M059J (cell line): ENCODE results near the gene SMAD5. TPM values are rescaled to one million over a fixed set of nuclear protein-coding genes. Genes with fewer than 3 reads are reported as not detected.

Experiments
- DNase-seq: peaks from one replicate; pipeline ENCODE4 v3.0.0-alpha.2; 2012; ENCODE audit warnings: low read depth
- total RNA-seq: library from RNA; depleted of rRNA; stranded (reverse); fragments of >200 nt; shearing (Covaris generic); gene quantifications from 2 replicates; pipeline ENCODE4 v1.2.3, GENCODE V29; 2014

Gene SMAD5
- total RNA-seq, 1 experiment from 2014 or later: 42.6 TPM

DNA sequence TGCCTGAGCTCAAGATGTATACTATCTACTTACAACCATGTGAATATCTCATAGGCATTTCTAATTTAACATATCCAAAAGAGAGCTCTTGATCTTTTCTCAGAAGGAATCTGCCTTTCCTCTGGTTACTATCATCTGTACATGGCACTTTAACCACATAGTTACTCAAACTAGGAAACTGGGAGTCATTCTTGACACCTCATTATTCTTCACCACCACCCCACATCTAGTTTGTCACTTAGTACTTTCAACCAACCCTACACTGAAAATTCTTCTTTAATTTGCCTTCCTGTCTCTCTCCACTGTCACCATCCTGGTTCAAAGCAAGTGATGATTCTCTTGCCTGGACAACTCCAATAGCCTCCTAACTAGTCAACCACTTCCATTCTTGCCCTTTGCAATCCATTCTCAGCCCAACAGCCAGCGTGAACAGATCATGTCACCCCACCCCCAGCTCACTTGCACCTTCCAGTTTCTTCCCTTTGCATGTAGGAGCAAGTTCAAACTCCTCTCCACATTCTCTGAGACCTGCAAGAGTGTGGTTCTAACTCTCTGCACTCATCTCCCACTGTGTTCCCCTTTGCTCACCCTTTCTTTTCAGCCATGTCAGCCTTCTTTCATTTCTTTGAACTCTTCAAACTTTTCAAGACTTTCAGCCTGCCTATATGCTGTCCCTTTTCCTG, 17.3 kb upstream of the SMAD5 start:
- DNase-seq: no peak

DNA sequence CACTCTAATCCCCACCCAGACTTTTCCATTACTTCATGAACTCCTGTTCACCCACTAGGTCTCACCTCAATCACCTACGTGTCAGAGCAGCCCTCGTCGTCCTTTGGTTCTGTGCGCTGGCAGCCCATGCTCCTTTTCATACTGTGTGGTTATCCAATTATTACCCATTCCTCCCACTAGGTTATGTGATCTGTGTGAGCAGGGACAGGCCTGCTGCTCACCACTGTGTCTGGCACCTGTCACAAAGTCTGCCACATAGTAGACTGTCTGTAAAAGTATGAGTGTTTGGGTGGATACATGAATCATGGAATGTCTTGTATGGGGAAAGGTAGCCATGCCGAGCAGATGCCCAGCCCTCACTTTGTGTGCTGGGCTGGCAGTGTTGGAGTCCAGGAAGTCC, 12.1 kb upstream of the SMAD5 start:
- DNase-seq: no peak

DNA sequence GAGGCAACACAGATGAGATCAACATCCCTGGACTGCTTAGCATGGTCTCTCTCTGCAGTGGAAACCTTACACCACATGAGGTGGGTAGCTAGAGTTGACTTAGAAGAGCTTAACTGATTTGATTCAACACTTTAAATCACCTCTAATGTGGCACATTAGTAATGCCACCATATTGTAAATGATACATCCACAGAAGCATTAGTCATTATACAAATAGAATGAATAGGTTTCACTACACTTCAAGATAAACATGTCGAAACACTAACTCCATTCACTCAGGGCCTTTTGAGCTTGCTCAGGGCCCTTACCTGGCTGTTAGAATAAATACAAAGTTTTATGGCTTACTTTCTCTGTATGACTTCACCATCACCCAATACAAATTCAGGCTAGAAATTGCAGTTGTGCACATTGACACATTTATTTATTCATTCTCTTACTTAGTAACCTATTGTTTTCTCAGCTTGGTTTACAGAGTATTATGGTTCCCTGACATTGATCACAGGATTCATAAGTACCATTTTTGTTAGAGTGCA, 9.3 kb upstream of the SMAD5 start:
- DNase-seq: peak; percentile 62

DNA sequence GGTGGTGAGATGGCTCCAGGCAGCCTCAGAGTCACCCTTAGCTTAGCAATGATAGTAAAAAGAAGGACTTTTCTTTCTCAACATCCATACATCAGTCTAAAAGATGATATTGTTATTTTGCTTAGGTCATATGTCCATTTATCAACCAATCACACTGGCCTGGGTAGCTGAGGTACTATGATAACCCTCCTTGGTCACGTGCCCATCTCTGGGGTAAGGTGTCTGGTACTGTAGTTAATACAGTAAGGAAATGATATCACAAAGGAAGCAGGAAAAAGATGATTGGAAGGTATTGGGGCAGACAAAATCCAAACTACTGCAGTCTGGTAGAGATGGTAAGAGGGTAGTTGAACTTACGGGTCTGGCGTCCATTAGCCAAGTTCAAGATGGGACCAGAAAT, 5.1 kb upstream of the SMAD5 start:
- DNase-seq: no peak

DNA sequence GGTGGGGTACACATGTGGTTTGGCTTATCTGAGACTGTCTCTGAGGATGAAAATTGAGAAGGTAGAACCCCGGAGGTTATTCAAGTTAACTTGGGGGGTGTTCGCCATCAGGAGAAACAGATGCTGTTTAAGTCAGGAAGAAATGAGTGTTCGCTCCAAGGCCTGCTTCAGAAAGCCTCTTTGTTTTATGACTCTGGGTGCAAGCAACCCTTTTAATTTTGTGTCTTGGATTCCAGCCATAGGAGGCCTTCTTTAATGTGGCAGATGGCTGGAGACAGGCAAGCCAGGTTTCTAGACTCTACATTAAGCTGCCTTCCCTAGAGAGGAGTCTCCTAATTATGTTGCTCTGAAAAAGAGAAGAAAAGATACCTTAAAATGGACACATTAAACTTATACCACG, 4.2 kb upstream of the SMAD5 start:
- no peak for DNase-seq

DNA sequence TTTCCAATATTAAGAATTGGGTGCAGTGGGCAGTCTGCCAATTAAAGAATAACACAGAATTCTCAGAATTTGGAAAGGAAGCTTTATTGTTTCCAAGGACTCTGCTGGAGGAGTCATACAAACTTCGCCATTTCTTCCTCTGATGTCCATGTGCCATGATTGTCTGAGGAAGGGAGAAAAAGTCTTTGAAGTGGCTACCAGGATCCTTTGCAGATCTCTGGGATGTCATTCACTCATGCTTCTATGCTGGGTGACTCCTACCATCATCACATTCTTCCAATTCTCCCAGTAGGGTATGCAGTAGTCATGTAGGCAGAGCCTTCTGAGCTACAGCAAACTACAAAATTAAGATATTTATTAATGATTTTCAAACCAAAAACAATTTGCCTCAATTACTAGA, 3.2 kb upstream of the SMAD5 start:
- no peak for DNase-seq

DNA sequence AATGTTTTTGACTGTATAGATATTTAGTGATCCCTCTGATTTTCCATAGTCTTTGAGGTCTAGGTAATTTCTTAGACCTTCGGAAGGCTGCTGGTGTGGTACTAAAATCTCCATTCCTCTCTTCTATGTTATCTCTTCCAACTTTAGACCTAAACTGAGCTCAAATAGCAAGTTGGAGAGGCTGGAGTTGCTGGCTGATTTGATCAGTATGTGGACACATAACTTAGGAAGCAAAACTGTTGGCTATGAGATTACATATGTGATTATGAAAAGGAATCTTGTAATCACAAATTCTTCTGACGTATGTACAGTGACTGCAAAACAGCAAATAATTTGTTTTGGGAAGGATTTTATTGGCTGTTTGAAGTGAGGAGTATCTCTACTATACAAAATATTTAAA, 2.1 kb upstream of the SMAD5 start:
- DNase-seq: no peak

DNA sequence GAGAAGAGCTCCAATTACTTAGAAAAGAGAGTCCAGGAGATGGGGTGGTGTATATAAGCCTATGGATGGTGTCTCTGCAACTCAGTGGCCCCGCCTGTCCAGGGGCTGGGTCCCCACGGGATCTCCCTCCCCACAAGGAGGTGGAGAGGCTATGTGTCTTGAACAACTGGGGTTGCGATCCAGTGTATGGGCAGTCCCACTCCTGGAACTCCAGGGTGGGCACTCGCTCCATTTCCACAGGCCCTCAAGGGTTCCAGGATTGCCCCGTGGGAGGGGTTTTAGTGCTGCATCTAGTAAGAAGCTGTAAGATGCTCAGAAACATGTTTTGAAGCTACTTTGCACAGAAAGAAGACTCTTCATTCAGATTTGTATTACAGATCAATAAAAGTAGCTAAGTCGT, 558 bp upstream of the SMAD5 start:
- no peak for DNase-seq

DNA sequence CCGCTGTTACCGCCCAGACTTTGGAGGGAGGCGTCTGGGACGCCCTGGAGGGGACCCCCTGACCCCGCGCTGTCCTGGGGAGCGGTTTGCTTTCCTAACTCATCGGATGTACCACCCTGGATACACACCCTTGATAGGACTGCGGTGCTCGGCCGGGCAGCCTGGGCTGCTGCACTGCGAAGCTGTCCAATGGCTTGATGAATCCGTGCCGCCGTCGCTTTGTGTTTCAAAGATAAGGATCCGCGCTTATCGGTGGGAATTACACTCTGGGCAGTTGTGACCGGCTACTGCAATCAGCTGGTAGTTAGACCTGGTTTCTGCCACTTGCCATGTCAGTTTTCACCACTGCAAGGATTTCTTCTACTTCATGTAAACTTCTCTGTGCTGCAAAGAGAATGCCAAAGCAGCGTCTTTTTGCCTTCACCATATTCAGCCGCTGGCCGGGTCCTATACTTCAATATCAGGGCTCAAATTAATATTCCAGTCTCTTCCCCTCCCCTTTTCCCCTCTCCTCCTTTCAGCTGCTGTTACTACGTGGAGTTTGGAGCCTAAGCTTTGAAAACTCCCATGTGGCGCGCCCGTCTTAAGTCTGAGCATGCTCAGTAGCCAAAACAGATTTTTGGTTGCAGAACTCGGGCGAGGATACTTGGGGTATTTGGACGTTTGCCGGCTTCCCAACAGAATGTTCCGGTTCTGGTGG, 727 bp downstream of the SMAD5 start:
- DNase-seq: peak; percentile 67

DNA sequence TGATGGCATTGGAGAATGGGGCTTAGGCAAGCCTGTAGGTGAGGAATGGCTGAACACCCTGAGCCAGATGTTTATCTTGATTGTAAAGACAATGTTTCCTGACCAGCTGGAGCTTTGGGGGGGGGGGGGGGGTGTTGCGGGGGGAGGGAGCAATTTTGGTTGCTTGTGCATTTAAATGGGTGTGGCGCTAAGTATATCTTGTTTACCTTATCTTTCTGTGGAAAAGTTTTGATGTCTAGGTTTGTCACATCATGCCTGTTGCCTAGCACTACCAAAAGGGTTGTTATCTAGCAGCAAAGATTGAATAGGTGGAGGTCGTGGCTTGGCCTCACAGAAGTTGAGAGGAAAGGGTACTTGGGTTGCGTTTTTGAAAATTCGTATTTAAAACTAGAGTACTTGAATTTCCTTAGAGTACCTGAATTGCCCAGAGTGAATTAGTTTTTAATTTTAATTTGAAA, 1.3 kb downstream of the SMAD5 start:
- peak; percentile 32 for DNase-seq

DNA sequence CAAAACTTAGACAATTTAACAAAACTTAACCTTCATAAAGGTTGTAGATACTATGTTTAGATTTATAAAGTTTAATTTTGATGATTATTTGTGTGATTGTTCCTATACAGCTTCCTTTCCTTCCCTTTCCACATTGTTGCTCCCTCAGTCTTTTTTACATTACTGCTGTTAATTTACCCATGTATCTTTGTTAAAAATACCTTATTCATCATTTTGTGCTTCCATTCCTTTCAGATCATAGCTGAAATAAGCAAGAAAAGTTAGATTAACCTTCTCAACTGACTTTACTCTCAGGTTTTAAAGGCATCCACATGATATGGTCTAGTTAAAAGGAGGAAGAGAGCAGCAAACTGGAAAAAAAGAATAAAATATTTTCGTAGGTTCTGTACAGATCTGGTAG, 2.0 kb downstream of the SMAD5 start:
- no peak for DNase-seq

DNA sequence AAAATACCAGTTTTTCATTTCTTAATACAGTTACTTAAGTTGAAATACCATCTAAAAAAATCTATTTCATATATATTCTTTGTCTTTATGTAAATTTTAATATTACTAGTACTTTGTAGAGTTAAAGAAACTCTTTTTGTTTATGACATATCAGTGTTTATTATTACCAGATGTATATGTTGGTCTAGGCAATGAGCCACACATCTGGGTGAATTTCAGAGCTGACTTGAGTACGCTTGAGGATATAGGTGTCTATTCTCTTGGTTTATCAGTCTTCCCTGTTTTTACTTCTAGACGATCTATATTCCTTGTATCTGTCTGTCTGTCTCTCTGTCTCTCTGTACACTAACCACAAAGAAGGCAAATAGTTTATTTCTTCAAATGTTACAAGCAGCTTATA, 2.9 kb downstream of the SMAD5 start:
- DNase-seq: no peak

DNA sequence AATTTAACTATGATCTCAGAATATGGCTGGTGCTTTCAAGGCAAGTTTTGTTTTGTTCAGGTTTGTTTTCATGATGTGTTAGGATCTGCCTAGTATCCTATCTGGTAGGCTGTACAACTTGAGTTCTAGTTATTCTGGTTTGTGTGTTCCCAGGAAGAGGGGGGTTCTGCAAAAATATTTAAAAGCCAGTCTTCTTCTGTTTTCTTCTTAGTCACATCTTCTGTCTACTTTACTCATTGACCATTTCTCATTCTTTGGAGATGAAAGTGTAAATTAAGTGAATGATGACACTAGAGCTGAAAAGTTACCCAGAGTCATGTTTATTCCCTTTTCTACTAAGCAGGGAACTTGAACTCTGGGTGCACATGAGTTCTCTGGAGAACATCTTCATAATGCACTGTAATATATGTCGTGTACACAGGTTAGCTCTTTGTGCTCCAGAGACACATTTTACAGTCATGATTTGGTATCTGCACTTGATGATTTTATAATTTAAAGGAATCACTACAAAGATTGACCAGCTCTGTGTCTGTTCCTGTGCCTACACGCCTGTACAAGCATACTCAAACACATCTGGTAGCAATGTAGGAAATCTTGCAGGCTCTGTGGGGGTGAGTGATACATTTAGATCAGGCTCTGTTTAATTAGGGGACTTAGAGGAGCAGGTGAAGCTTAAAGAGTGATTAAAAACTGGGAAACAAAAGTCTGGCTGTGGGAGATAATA, 5.0 kb downstream of the SMAD5 start:
- DNase-seq: no peak

DNA sequence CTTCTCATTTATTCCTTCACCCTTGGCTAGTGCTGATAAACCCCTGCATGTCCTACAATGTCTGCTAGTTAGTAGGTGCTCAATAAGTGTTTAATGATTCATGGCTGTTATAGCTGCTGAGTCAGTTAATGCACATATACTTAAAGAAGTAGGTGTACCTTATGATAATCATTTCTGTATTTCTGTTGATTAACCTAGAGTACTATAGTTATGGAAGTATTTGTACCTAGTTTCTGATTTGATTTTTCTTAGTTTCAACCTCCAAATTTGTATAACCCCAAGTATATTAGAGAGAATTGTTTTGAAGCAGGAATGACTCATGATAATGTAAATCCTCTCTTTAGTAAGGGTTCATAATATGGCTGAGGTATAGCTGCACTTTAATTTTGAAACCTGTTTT, 8.9 kb downstream of the SMAD5 start:
- DNase-seq: no peak

DNA sequence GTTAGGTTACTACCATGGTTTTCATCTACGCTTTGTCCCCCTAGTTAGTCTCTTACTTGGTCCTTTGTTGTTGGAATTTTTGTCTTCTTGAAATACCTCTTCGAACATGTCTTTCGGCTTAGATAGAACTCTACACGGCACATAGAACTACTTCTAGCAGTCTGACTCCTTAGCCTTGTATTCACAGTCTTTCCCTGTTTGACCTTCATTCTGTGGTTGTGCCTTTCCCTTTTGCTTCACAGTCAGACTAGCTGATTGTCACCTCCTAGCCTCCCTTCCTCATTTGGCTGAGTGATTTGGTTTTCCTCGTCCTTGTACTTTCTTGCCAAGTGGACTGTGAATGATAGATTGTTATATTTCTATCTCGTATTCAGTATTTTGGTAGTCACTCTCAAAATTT, 10.7 kb downstream of the SMAD5 start:
- DNase-seq: no peak

DNA sequence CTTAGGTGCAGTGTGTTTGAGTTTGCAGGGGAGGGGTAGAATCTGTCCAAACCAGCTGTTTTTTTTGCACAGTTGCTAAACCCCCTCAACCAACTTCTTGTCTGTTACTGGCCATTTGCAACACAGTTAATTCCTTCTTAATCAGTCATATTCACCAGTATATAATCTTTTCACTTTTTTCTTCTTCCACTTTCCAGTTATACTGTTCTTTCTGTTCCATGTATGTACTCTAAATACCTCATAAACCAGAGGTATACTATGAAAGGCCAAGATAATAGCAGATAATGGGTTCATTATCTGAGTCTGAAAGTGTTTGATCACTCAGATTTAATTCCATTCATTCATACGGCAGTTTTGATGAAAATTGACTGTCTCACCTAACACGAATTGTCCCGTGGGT, 11.1 kb downstream of the SMAD5 start:
- DNase-seq: no peak

DNA sequence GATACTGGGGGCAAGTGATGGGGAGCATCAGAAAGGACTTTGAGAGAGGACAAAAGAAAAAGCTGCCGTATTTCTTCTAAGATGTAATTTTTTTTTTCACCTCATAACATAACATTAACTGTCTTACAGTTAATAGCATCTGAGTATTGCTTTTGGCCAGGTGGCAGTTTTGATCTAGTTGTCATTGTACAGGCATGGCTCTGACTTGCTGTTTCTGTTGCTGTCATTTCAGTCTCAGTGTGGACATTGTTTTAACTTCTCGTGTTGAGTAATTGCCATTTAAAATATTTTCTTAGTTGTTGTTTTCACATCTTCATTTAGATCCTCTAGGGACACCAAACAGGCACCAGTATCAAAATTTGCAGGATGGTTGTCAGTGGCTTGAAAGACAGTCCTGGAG, 12.4 kb downstream of the SMAD5 start:
- no peak for DNase-seq

DNA sequence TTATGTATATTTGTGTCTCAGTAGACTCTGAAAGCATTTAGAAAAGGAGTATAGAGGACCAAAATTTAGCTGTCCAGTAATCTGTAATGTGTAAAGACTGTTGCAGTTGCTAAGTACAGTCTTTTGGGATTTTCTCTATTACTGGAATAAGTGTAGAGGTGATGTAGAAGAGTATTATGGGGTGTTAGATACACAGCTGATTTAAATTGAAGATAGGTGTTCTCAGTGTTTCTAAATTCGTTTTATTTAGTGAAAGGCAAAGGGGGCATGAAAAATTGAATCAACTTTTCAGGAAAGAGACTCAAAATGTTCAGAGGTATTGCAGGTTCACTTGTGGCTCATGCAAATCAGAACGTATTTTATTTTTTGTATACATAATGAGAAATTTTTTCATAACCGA, 13.6 kb downstream of the SMAD5 start:
- no peak for DNase-seq

DNA sequence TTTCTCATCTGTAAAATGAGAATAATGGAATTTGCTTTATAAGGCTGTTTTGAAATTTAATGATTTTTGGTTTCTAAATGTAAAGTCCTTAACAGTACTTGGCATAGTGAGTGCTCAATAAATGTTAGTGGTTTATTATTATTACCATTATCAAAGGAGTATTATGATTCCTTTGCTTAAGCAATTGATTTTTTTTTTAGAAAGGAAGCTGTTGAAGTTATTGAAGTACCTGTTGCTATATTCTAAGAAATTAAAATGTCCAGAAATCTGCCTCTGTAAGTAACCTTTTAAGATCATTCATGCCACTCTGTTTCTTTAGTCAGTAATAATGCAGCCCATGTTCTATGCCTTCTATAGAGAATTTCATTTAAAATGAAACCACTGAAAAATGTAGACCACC, 15.0 kb downstream of the SMAD5 start:
- DNase-seq: no peak

DNA sequence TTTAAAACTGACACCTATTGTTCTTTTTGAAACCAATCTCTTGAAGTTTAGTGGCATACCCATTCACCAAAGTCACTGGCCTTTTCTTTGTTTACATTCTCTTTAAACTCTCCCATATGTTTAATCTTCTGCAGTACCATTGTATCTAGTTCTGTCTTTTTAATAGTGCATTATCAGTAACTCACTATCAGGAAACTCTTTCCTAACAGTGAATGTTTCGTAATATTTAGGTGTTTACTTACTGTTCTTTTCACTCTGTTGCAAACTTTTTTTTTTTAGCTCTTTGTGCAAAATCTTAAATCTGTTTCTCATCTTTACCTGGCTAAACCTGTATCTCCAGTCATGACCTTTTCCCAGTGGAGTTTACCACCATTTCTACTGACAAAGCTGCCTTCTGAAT, 17.2 kb downstream of the SMAD5 start:
- DNase-seq: no peak

DNA sequence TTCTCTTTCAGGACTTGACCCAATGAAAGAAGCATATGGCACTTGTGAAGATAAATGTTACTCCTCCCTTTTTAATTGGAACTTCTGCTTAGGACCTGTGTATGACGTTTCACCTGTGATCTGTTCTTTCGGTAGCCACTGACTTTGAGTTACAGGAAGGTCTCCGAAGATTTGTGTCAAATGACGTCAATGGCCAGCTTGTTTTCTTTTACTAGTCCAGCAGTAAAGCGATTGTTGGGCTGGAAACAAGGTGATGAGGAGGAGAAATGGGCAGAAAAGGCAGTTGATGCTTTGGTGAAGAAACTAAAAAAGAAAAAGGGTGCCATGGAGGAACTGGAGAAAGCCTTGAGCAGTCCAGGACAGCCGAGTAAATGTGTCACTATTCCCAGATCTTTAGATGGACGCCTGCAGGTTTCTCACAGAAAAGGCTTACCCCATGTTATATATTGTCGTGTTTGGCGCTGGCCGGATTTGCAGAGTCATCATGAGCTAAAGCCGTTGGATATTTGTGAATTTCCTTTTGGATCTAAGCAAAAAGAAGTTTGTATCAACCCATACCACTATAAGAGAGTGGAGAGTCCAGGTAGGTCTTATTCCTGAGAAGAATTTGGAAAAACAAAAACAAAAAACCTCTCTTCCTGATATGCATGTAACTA, 21.1 kb downstream of the SMAD5 start:
- DNase-seq: no peak

DNA sequence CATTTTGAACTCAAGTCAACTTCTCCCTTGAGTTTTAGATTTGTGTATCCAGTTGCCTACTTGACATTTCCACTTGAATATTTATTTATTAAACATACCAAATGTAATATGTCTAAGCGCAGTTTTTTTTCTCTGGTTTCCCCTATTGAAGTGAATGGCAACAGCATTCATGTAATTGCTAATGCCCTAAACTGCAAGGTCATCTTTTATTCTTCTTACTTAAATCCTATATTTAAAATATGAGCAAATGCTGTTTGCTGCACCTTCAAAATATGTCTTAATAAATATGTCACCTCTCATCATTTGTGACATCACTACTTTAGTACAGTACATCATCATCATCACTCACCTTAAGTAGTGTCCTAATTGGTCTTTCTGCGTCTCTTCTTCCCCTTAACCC, 22.4 kb downstream of the SMAD5 start:
- no peak for DNase-seq
